ENCODE results near the gene DNAH11.

The DNAH11 gene

DNA sequence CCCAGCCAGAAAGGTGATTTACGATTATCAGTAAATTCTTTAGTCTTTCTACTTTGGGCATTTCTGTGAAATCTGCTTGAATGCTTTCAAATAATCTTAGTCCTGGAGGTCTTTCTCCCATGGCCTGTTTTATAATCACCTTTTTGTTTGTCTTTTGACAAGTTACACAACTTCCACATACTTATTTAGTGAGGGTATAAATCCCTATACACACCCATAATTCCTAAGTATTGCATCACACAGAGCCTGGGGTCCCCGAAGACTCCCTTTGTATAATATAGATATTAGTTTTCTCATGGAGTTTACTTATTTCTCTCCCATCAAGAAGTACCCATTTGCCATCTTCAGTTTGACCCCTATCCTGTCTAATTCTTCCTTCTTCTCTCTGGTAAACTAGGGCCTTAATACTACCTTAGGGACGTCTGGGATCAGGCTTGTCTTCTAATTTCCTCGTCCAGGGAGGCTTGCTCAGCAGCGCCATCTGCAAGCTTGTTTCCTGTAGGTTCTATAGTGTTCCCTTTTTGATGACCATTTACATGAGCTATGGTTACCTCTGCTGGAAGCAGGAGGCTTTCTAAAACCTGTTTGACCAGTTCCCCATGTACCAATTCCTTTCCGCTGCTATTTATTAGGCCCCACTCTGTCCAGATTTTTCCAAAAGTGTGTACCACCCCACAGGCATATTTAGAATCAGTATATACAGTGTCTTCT, 8.1 kb downstream of the DNAH11 start:
- Histone ChIP-seq H3K9me3 (replicated peaks; ENCODE audit: low read length) (no peaks in the 10 kb centered on the region), H3K4me1 (ENCODE audit: control insufficient read depth, insufficient read depth, low read length) (no peaks in the 10 kb centered on the region), H3K9ac (ENCODE audit: low read depth, low read length) (no peak overlapping the region), H3K4me2 (ENCODE audit: low read length) (no peak overlapping the region), H3K36me3 (ENCODE audit: insufficient read depth, low read length) (no peaks in the 10 kb centered on the region), H3K4me3 (ENCODE audit: low read length) (no peak overlapping the region), H3K27me3 (ENCODE audit: control insufficient read depth, insufficient read depth, low read length) (peaks cover 4% of the 10 kb centered on the region)

DNA sequence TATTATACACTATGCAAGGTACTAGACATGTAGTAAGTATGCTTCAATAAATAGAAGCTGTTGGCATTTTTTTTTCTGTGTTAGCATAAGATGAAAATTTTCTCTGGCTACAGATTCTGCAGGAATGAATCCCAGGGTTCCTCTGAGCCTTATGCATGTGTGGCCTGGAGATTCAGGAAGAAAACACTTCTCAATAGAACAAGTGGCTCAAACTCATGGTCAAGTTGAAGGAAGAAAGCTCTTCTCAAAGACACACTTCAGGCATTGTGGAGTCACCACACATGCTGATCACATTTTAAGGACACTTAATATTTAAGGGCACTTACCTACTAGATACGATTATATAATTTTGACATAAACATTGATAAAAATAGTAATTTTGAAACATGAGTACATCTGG, 19.5 kb downstream of the DNAH11 start:
- Histone ChIP-seq H3K9ac (ENCODE audit: low read depth, low read length) (no peak overlapping the region), H3K9me3 (replicated peaks; ENCODE audit: low read length) (no peaks in the 10 kb centered on the region), H3K27me3 (ENCODE audit: control insufficient read depth, insufficient read depth, low read length) (peaks cover 5% of the 10 kb centered on the region), H3K4me3 (ENCODE audit: low read length) (no peak overlapping the region), H3K4me2 (ENCODE audit: low read length) (no peak overlapping the region), H3K4me1 (ENCODE audit: control insufficient read depth, insufficient read depth, low read length) (no peaks in the 10 kb centered on the region), H3K36me3 (ENCODE audit: insufficient read depth, low read length) (no peaks in the 10 kb centered on the region)

DNA sequence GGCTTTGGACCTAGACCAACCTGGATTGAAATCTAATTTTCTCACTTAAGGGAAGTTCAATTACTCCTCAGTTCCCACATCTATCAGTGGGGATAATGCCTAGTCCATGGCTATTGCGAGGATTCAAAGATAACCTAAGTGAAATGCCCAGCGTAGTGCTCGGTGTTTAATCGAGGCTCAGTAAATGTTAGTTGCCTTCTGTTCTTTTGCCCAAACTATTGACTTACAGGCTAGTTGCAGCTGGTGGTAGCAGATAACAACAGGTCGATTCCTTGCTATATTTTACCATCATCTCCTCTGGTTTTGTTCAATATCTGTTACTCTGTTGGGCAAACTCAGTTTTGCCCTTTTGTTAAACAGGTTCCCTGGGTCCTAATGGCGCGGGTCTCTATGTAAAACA, 22.8 kb downstream of the DNAH11 start:
- no peak overlapping the region for H3K4me3 ChIP-seq (ENCODE audit: low read length)
- no peak overlapping the region for H3K4me2 ChIP-seq (ENCODE audit: low read length)
- peaks cover 3% of the 10 kb centered on the region for H3K27me3 ChIP-seq (ENCODE audit: control insufficient read depth, insufficient read depth, low read length)
- H3K9me3 ChIP-seq (replicated peaks; ENCODE audit: low read length): no peaks in the 10 kb centered on the region
- no peaks in the 10 kb centered on the region for H3K36me3 ChIP-seq (ENCODE audit: insufficient read depth, low read length)
- H3K4me1 ChIP-seq (ENCODE audit: control insufficient read depth, insufficient read depth, low read length): no peaks in the 10 kb centered on the region
- H3K9ac ChIP-seq (ENCODE audit: low read depth, low read length): no peak overlapping the region

DNA sequence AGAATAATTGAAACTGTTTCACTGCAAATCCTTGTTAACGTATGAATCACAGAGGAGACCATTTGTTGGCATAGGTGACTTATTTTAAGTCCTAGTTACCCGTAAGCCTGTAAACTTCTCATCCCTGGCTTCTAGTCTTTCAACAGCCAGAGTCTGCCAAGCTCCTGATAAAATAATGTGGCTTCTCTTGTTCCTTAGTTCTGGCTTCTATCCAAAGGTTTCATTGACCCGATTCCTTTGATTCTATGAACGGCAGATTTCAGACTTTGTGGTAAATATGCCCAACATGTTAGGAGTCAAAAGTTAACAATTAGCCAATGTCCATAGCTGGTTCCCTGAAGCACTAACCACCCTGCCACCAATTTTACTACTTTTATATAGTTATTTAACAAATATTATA, 23.3 kb downstream of the DNAH11 start:
- H3K9ac ChIP-seq (ENCODE audit: low read depth, low read length): no peak overlapping the region
- H3K36me3 ChIP-seq (ENCODE audit: insufficient read depth, low read length): no peaks in the 10 kb centered on the region

DNA sequence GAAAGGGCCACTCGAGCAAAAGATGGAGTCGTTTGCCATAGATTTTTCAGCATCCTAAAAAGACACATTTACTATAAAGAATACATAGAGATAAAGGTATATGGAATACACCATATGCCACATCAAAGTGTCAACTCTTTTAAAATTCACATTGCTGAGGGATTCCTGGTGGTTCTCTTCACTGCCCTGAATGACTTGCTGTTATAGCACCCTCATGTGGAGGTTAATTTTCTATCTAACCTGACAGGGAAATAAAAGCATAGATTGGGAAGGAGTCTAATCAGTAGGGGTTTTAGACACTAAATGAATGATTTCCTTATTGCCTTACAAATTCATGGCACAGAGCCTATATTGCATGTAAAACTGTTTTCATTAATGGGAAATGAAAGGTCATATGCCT, 25.9 kb downstream of the DNAH11 start:
- H3K4me1 ChIP-seq (ENCODE audit: control insufficient read depth, insufficient read depth, low read length): no peaks in the 10 kb centered on the region
- H3K27me3 ChIP-seq (ENCODE audit: control insufficient read depth, insufficient read depth, low read length): peaks cover 3% of the 10 kb centered on the region
- no peaks in the 10 kb centered on the region for H3K36me3 ChIP-seq (ENCODE audit: insufficient read depth, low read length)
- no peak overlapping the region for H3K4me3 ChIP-seq (ENCODE audit: low read length)
- no peak overlapping the region for H3K4me2 ChIP-seq (ENCODE audit: low read length)
- no peak overlapping the region for H3K9ac ChIP-seq (ENCODE audit: low read depth, low read length)
- H3K9me3 ChIP-seq (replicated peaks; ENCODE audit: low read length): no peaks in the 10 kb centered on the region

More for the DNA sequence above, 23.3 kb downstream of the DNAH11 start:
- H3K4me2 ChIP-seq (ENCODE audit: low read length): no peak overlapping the region
- no peak overlapping the region for H3K4me3 ChIP-seq (ENCODE audit: low read length)
- peaks cover 3% of the 10 kb centered on the region for H3K27me3 ChIP-seq (ENCODE audit: control insufficient read depth, insufficient read depth, low read length)
- no peaks in the 10 kb centered on the region for H3K4me1 ChIP-seq (ENCODE audit: control insufficient read depth, insufficient read depth, low read length)
- no peaks in the 10 kb centered on the region for H3K9me3 ChIP-seq (replicated peaks; ENCODE audit: low read length)

DNA sequence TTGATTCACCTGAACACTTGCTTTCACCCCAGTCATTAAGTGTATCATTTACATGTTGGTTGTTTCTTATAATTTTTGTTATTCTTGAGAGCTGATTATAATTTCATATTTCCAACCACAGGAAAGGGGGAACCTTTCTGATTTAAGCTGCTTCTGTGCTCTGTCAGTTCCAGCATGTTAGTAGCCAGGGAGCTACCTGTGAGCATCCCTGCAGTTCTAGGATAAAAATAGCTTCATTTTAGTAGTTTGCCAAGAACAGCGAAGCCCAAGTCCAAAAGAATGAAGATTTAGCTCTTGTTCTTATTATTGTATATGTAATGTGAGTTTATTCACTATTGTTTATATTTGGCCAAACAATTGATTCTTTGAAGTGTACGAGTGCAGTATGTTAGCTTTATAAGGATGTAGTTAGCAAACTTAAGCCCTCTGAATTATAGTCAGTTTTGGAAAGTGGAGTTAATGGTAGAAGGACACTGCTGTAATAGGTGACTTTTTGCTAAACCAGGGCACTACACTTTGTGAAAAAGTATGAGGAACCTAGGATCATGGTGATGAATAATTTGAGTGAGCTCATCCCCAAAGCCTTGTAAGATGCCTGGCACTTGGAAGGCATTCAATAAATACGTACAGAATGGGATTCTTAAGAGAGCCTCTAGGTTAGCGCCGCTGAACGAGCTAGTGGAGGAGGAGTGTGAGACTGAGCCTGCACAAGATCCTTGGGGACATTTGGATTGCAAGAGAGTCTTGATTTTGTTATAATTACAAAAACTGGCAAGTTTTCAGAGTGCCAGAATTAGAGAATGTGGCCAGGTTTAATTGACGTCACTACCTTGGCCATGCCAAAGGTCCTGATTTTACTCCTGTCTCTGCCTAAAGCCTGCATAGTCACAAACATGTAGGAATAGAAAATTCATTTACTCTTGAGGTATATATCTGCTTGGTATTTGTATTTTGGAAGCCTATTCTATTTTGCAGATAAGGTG, 29.8 kb downstream of the DNAH11 start:
- Histone ChIP-seq H3K9me3 (replicated peaks; ENCODE audit: low read length) (no peaks in the 10 kb centered on the region), H3K27me3 (ENCODE audit: control insufficient read depth, insufficient read depth, low read length) (no peaks in the 10 kb centered on the region), H3K36me3 (ENCODE audit: insufficient read depth, low read length) (no peaks in the 10 kb centered on the region), H3K4me2 (ENCODE audit: low read length) (no peak overlapping the region), H3K4me3 (ENCODE audit: low read length) (no peak overlapping the region), H3K4me1 (ENCODE audit: control insufficient read depth, insufficient read depth, low read length) (no peaks in the 10 kb centered on the region), H3K9ac (ENCODE audit: low read depth, low read length) (no peak overlapping the region)

DNA sequence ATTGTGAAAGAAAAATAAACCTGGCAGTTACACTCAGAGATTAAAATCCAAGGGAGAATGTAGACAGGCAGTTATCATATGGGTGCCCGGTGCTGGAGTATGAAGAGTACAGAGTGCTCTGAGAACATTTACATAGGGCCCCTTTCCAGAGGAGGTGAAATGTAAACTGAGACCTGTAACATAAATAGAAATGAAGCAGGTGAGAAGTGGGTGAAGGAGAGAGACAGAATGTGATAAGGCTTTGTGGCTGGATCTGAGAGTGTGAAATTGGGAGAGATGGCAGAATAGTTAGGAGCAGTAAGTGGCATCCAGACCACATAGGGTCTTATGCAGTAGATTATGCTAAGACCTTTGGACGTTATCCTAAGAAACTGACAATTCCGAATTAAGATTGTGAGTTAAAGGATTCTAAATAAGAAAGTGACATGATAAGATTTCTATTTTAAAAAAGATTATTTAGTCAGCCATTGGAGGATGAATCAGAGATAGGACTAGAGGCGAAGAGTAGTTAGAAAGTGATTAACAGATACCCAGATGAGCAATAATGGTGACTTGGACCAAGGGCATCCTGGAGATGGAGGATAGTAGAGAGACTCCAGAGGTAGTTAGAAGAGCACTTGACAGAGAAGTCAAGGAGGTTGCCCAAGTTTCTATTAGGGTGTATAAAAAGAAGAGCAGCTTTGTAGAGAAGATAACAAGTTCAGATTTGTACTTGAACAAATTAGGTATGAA, 36.7 kb downstream of the DNAH11 start:
- no peak overlapping the region for H3K9ac ChIP-seq (ENCODE audit: low read depth, low read length)
- no peaks in the 10 kb centered on the region for H3K27me3 ChIP-seq (ENCODE audit: control insufficient read depth, insufficient read depth, low read length)
- no peak overlapping the region for H3K4me3 ChIP-seq (ENCODE audit: low read length)
- no peaks in the 10 kb centered on the region for H3K9me3 ChIP-seq (replicated peaks; ENCODE audit: low read length)
- H3K4me1 ChIP-seq (ENCODE audit: control insufficient read depth, insufficient read depth, low read length): peaks cover 8% of the 10 kb centered on the region
- H3K4me2 ChIP-seq (ENCODE audit: low read length): no peak overlapping the region
- no peaks in the 10 kb centered on the region for H3K36me3 ChIP-seq (ENCODE audit: insufficient read depth, low read length)

DNA sequence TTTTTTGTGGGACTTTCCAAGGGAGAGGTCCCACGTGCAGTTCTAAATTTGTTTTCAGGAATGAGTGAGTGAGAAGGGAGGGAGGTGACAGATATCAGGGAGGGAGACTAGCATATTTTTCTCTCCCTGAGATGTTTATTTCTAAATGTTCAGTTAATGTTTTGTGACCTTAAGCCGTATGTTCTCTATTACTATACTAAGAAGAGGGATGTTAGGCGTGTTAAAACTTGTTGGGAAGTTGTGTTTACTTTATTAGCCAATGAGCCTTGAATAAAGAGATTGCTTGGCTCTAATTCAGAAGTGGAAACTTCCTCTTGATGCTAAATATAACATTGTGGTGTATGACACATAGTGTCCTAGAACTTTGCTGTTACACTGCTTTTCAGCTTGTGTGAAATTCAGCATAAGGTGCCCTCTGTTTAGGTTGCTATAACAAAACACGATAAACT, 37.3 kb downstream of the DNAH11 start:
- Histone ChIP-seq H3K36me3 (ENCODE audit: insufficient read depth, low read length) (no peaks in the 10 kb centered on the region), H3K4me3 (ENCODE audit: low read length) (no peak overlapping the region), H3K9me3 (replicated peaks; ENCODE audit: low read length) (no peaks in the 10 kb centered on the region), H3K4me1 (ENCODE audit: control insufficient read depth, insufficient read depth, low read length) (peaks cover 8% of the 10 kb centered on the region), H3K9ac (ENCODE audit: low read depth, low read length) (no peak overlapping the region), H3K27me3 (ENCODE audit: control insufficient read depth, insufficient read depth, low read length) (no peaks in the 10 kb centered on the region), H3K4me2 (ENCODE audit: low read length) (no peak overlapping the region)

DNA sequence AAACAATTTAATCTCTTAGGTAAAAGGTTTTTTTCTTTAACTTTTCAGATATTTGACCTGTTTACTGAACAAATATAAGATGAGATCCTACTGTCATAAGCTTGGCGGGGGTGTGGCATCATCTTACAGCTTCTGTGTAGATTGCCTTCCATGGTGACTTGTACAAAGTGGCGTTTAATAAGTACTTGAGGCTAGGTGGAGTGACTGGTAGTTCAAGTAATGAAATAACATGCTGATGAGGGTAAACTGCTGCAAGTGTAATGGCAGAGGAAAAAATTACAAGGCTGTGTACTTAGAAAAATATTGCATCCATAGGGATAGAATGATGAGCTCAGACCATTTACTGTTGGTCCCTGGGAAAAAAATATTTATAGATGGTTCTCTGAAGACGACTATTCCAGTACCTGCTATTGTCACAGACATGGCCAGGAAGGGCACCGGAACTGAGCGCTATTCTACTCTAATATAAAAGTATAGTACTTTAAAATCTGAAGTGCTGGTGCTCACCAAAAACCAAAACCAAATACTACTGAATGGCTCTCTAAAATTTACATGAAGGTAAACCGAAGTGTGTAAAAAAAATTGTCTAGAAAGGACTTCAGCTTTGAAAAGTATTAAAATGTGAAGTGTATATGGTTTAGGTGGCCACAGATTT, 42.4 kb downstream of the DNAH11 start:
- H3K9me3 ChIP-seq (replicated peaks; ENCODE audit: low read length): no peaks in the 10 kb centered on the region
- H3K4me3 ChIP-seq (ENCODE audit: low read length): no peak overlapping the region
- no peaks in the 10 kb centered on the region for H3K36me3 ChIP-seq (ENCODE audit: insufficient read depth, low read length)

DNA sequence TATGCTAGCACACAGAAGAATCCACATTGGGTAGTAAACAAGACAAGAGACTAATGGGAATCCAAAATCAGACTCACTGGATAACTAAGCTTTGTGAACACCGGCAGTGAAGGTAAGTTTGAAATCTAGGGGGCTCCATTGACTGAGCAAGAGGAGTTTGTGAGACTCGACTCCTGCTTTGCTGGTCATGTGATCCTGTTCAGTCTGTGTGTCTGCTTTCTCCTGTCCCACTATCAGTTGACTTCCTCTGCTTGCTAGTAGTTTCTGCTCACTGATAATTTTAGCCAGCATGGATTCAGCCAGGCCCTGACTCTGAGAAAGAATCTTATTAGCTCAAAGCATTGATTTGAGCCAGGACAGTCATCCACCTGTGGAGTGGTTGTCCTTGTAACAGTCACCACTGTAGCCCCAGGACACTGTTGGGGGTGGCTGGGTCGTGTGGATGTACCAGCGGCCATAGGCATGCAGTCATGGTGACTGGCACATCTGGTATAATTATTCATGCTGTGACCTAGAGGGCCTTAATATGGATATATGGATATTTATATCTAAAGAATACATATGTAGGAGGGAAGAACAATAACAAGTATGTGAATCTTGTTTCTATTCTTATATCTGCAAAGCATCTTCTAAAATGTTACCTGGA, 44.4 kb downstream of the DNAH11 start:
- Histone ChIP-seq H3K27me3 (ENCODE audit: control insufficient read depth, insufficient read depth, low read length) (no peaks in the 10 kb centered on the region), H3K4me2 (ENCODE audit: low read length) (no peak overlapping the region), H3K9me3 (replicated peaks; ENCODE audit: low read length) (no peaks in the 10 kb centered on the region), H3K9ac (ENCODE audit: low read depth, low read length) (no peak overlapping the region), H3K4me1 (ENCODE audit: control insufficient read depth, insufficient read depth, low read length) (no peaks in the 10 kb centered on the region), H3K4me3 (ENCODE audit: low read length) (no peak overlapping the region), H3K36me3 (ENCODE audit: insufficient read depth, low read length) (no peaks in the 10 kb centered on the region)

More for the DNA sequence above, 42.4 kb downstream of the DNAH11 start:
- H3K27me3 ChIP-seq (ENCODE audit: control insufficient read depth, insufficient read depth, low read length): no peaks in the 10 kb centered on the region
- no peak overlapping the region for H3K9ac ChIP-seq (ENCODE audit: low read depth, low read length)
- peaks cover 3% of the 10 kb centered on the region for H3K4me1 ChIP-seq (ENCODE audit: control insufficient read depth, insufficient read depth, low read length)
- H3K4me2 ChIP-seq (ENCODE audit: low read length): no peak overlapping the region
